GM23338 (cell line): ENCODE results near the gene LYRM2. TPM values are rescaled to one million over a fixed set of nuclear protein-coding genes. Genes with fewer than 3 reads are reported as not detected.

ENCODE experiments used
- ATAC-seq: fragments of 200-7000 bp; cut with Tn5 transposase; 3 replicates; pipeline ENCODE4 v1.9.1; 2020
- DNase-seq: peaks from one replicate; pipeline ENCODE4 v3.0.0-alpha.2; 2015; ENCODE audit warnings: low spot score
- H2AFZ ChIP-seq: fragments of 200-600 bp; sonication (generic); 2 replicates; pipeline ENCODE4 v1.8.0; 2016; ENCODE audit warnings: antibody characterized with exemption, mild to moderate bottlenecking, moderate library complexity
- H3F3A ChIP-seq: fragments of 200-600 bp; sonication (generic); replicated peaks from 2 replicates; pipeline ENCODE4 v1.8.0; 2017; ENCODE audit warnings: antibody characterized with exemption, mixed run types, low read depth
- H3K27ac ChIP-seq: fragments of 200-600 bp; sonication (generic); 2 replicates; pipeline ENCODE4 v1.6.1; 2016; ENCODE audit warnings: low read depth
- H3K27me3 ChIP-seq: fragments of 200-600 bp; sonication (generic); 2 replicates; pipeline ENCODE4 v1.8.0; 2016; ENCODE audit warnings: mild to moderate bottlenecking, mixed run types, moderate library complexity; ENCODE audit not compliant: insufficient read depth
- H3K36me3 ChIP-seq: fragments of 200-600 bp; sonication (generic); 2 replicates; pipeline ENCODE4 v1.8.0; 2016; ENCODE audit warnings: mild to moderate bottlenecking; ENCODE audit not compliant: insufficient read depth
- H3K4me1 ChIP-seq: fragments of 200-600 bp; sonication (generic); 2 replicates; pipeline ENCODE4 v1.8.0; 2016; ENCODE audit warnings: mild to moderate bottlenecking, moderate library complexity; ENCODE audit not compliant: insufficient read depth
- H3K4me2 ChIP-seq: fragments of 200-600 bp; sonication (generic); 2 replicates; pipeline ENCODE4 v1.7.1; 2017; ENCODE audit warnings: mixed run types
- H3K4me3 ChIP-seq: fragments of 200-600 bp; sonication (generic); 2 replicates; pipeline ENCODE4 v1.6.1; 2016; ENCODE audit warnings: mixed run types
- H3K79me2 ChIP-seq: fragments of 200-600 bp; sonication (generic); replicated peaks from 2 replicates; pipeline ENCODE4 v1.8.0; 2017; ENCODE audit warnings: mild to moderate bottlenecking; ENCODE audit not compliant: insufficient read depth
- H3K9me2 ChIP-seq: fragments of 200-600 bp; sonication (generic); 2 replicates; pipeline ENCODE4 v1.8.0; 2017; ENCODE audit not compliant: insufficient read depth
- H4K20me1 ChIP-seq: fragments of 200-600 bp; sonication (generic); replicated peaks from 2 replicates; pipeline ENCODE4 v1.8.0; 2017; ENCODE audit warnings: mild to moderate bottlenecking; ENCODE audit not compliant: insufficient read depth
- H3K27ac Mint-ChIP-seq: 2 replicates; pipeline ENCODE4 v1.8.0; 2020; ENCODE audit warnings: inconsistent platforms, mild to moderate bottlenecking, moderate library complexity, mixed read lengths
- H3K27me3 Mint-ChIP-seq: 3 replicates; pipeline ENCODE4 v1.8.0; 2022; ENCODE audit warnings: low read depth, mild to moderate bottlenecking, moderate library complexity, mixed read lengths, inconsistent platforms; ENCODE audit not compliant: insufficient read depth, poor library complexity
- H3K36me3 Mint-ChIP-seq: 3 replicates; pipeline ENCODE4 v1.8.0; 2021; ENCODE audit warnings: low read depth, mild to moderate bottlenecking, inconsistent platforms, moderate library complexity, mixed read lengths
- H3K4me1 Mint-ChIP-seq: 3 replicates; pipeline ENCODE4 v1.8.0; 2020; ENCODE audit warnings: mild to moderate bottlenecking, inconsistent platforms, mixed read lengths
- H3K4me3 Mint-ChIP-seq: 3 replicates; pipeline ENCODE4 v1.8.0; 2021; ENCODE audit warnings: moderate library complexity, mild to moderate bottlenecking, inconsistent platforms, mixed read lengths
- H3K9me3 Mint-ChIP-seq: 3 replicates; pipeline ENCODE4 v1.8.0; 2020; ENCODE audit warnings: moderate library complexity, mild to moderate bottlenecking, inconsistent platforms, mixed read lengths
- CREB1 ChIP-seq: fragments of 250-450 bp; sonication (Bioruptor Pico); IDR thresholded peaks from 2 replicates; pipeline ENCODE4 v1.5.0; 2020; ENCODE audit warnings: low read depth, mild to moderate bottlenecking, moderate library complexity
- ZNF114 ChIP-seq: fragments of 250-450 bp; sonication (Bioruptor Pico); IDR thresholded peaks from 2 replicates; pipeline ENCODE4 v1.5.0; 2020; ENCODE audit warnings: mild to moderate bottlenecking, moderate library complexity
- polyA plus RNA-seq: library from polyadenylated mRNA; unstranded; fragments of >200 nt; fragmentation: Nextera tagmentation; extraction: Ambion mirVana; gene quantifications from 2 replicates; pipeline ENCODE4 v1.2.1, GENCODE V29; 2016
- total RNA-seq: library from RNA; depleted of rRNA; stranded (reverse); fragments of >200 nt; shearing (Covaris generic); gene quantifications from 2 replicates; pipeline ENCODE4 v1.2.3, GENCODE V29; 2014
- TF ChIP-seq, protein P1 (sequence below): IDR thresholded peaks from 2 replicates; pipeline ENCODE4 v1.6.1; 2016; ENCODE audit warnings: antibody characterized with exemption
- TF ChIP-seq, protein P2 (sequence below), 2 experiments: fragments of 200-600 bp in 1 of 2; sonication (generic) in 1 of 2; conservative IDR thresholded peaks; 2 replicates each; pipeline versions ENCODE4 v1.5.1 to v1.6.1; 2016 to 2017; ENCODE audit warnings: antibody characterized with exemption in 2 of 2, low read depth in 2 of 2, mild to moderate bottlenecking in 2 of 2, moderate library complexity in 1 of 2
- TF ChIP-seq, protein P3 (sequence below): fragments of 250-450 bp; sonication (Bioruptor Pico); IDR thresholded peaks from 2 replicates; pipeline ENCODE4 v1.5.0; 2020; ENCODE audit warnings: mild to moderate bottlenecking, moderate library complexity

The LYRM2 gene
- total and polyA plus RNA-seq, 2 experiments from 2014 or later = 20.3 to 67.3 TPM

DNA sequence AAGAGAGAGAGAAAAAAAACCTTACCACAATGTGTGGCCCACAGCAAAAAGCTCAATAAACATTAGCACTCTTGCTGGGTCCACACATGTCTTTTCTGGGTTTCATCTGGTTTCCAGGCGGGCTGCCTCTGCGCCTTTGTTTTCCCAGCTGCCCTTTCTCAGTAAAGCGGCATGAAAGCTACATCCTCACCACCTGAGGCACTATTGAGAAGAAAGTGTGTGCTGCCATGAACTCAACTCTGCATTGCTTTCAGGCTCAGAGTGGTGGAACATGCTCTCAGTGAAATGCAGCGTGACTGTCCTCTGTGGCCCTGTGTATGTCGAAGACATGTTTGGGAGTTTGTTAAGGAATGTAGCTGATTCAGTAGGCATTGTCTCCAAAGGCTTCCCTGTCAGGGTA lies 102.3 kb downstream of the LYRM2 start:
- no peaks in the 10 kb centered on the region for H4K20me1 ChIP-seq
- no peaks in the 10 kb centered on the region for H3F3A ChIP-seq
- Mint-ChIP-seq H3K36me3 (no peaks in the 10 kb centered on the region), H3K27ac (no peak overlapping the region), H3K27me3 (no peaks in the 10 kb centered on the region), H3K9me3 (no peaks in the 10 kb centered on the region), H3K4me1 (peaks cover 5% of the 10 kb centered on the region; the same call in 1 of the 3 replicates), H3K4me3 (no peak overlapping the region)
- ATAC-seq = peak; percentile 99
- H3K79me2 ChIP-seq = no peaks in the 10 kb centered on the region
- no peaks in the 10 kb centered on the region for H3K9me2 ChIP-seq
- H2AFZ ChIP-seq = no peak overlapping the region; the same call in 1 of the 2 replicates
- no peak overlapping the region for H3K4me2 ChIP-seq
- H3K27ac ChIP-seq = no peak overlapping the region
- DNase-seq = peak; percentile 80
- H3K36me3 ChIP-seq = no peaks in the 10 kb centered on the region
- no peak overlapping the region for H3K4me3 ChIP-seq
- H3K4me1 ChIP-seq = no peaks in the 10 kb centered on the region
- no peaks in the 10 kb centered on the region for H3K27me3 ChIP-seq
- no peak for TF ChIP-seq CREB1
- TF ChIP-seq, protein P1, sequence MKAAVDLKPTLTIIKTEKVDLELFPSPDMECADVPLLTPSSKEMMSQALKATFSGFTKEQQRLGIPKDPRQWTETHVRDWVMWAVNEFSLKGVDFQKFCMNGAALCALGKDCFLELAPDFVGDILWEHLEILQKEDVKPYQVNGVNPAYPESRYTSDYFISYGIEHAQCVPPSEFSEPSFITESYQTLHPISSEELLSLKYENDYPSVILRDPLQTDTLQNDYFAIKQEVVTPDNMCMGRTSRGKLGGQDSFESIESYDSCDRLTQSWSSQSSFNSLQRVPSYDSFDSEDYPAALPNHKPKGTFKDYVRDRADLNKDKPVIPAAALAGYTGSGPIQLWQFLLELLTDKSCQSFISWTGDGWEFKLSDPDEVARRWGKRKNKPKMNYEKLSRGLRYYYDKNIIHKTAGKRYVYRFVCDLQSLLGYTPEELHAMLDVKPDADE = no peak
- TF ChIP-seq, protein P2, sequence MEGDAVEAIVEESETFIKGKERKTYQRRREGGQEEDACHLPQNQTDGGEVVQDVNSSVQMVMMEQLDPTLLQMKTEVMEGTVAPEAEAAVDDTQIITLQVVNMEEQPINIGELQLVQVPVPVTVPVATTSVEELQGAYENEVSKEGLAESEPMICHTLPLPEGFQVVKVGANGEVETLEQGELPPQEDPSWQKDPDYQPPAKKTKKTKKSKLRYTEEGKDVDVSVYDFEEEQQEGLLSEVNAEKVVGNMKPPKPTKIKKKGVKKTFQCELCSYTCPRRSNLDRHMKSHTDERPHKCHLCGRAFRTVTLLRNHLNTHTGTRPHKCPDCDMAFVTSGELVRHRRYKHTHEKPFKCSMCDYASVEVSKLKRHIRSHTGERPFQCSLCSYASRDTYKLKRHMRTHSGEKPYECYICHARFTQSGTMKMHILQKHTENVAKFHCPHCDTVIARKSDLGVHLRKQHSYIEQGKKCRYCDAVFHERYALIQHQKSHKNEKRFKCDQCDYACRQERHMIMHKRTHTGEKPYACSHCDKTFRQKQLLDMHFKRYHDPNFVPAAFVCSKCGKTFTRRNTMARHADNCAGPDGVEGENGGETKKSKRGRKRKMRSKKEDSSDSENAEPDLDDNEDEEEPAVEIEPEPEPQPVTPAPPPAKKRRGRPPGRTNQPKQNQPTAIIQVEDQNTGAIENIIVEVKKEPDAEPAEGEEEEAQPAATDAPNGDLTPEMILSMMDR (conservative IDR thresholded peaks at IDR 0.05; ENCODE audit: low read depth in 2 of 2) = peak; percentile 39 to 53
- no peak for TF ChIP-seq ZNF114 (CRISPR knock-in tag)
- TF ChIP-seq, protein P3, sequence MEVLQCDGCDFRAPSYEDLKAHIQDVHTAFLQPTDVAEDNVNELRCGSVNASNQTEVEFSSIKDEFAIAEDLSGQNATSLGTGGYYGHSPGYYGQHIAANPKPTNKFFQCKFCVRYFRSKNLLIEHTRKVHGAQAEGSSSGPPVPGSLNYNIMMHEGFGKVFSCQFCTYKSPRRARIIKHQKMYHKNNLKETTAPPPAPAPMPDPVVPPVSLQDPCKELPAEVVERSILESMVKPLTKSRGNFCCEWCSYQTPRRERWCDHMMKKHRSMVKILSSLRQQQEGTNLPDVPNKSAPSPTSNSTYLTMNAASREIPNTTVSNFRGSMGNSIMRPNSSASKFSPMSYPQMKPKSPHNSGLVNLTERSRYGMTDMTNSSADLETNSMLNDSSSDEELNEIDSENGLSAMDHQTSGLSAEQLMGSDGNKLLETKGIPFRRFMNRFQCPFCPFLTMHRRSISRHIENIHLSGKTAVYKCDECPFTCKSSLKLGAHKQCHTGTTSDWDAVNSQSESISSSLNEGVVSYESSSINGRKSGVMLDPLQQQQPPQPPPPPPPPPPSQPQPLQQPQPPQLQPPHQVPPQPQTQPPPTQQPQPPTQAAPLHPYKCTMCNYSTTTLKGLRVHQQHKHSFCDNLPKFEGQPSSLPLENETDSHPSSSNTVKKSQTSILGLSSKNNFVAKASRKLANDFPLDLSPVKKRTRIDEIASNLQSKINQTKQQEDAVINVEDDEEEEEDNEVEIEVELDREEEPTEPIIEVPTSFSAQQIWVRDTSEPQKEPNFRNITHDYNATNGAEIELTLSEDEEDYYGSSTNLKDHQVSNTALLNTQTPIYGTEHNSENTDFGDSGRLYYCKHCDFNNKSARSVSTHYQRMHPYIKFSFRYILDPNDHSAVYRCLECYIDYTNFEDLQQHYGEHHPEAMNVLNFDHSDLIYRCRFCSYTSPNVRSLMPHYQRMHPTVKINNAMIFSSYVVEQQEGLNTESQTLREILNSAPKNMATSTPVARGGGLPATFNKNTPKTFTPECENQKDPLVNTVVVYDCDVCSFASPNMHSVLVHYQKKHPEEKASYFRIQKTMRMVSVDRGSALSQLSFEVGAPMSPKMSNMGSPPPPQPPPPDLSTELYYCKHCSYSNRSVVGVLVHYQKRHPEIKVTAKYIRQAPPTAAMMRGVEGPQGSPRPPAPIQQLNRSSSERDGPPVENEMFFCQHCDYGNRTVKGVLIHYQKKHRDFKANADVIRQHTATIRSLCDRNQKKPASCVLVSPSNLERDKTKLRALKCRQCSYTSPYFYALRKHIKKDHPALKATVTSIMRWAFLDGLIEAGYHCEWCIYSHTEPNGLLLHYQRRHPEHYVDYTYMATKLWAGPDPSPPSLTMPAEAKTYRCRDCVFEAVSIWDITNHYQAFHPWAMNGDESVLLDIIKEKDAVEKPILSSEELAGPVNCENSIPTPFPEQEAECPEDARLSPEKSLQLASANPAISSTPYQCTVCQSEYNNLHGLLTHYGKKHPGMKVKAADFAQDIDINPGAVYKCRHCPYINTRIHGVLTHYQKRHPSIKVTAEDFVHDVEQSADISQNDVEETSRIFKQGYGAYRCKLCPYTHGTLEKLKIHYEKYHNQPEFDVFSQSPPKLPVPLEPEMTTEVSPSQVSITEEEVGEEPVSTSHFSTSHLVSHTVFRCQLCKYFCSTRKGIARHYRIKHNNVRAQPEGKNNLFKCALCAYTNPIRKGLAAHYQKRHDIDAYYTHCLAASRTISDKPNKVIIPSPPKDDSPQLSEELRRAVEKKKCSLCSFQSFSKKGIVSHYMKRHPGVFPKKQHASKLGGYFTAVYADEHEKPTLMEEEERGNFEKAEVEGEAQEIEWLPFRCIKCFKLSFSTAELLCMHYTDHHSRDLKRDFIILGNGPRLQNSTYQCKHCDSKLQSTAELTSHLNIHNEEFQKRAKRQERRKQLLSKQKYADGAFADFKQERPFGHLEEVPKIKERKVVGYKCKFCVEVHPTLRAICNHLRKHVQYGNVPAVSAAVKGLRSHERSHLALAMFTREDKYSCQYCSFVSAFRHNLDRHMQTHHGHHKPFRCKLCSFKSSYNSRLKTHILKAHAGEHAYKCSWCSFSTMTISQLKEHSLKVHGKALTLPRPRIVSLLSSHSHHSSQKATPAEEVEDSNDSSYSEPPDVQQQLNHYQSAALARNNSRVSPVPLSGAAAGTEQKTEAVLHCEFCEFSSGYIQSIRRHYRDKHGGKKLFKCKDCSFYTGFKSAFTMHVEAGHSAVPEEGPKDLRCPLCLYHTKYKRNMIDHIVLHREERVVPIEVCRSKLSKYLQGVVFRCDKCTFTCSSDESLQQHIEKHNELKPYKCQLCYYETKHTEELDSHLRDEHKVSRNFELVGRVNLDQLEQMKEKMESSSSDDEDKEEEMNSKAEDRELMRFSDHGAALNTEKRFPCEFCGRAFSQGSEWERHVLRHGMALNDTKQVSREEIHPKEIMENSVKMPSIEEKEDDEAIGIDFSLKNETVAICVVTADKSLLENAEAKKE (CRISPR knock-in tag) = 0 out of 2 replicates have a peak, but pooled peaks have one; percentile 7
